IMR-90 (cell line): ENCODE data around the gene ISG20L2. TPM values are rescaled to one million over a fixed set of nuclear protein-coding genes. Genes with fewer than 3 reads are reported as not detected.

Source experiments
- ATAC-seq: fragments of 200-7000 bp; cut with Tn5 transposase; 2 replicates; pipeline ENCODE4 v1.9.1; 2020; ENCODE audit warnings: low read depth, mild to moderate bottlenecking, moderate library complexity
- BruUV-seq: library from RNA; stranded (reverse); fragments of 400-500 nt; replicated peaks from 2 replicates; lab custom pipeline; 2021; lab: Mats Ljungman, UMichigan
- CTCF ChIA-PET: fragments of 300-600 bp; formaldehyde crosslinking; extraction: SDS; loops from one replicate; lab custom pipeline; 2021; ENCODE audit warnings: antibody characterized with exemption; lab: Yijun Ruan, JAX
- POLR2A ChIA-PET: fragments of 300-600 bp; sonication (Branson Sonifier 250); formaldehyde crosslinking; loops from one replicate; lab custom pipeline; 2022; ENCODE audit warnings: antibody characterized with exemption; ENCODE audit not compliant: unreplicated experiment; lab: Charles Lee
- DNase-seq: peaks from one replicate; pipeline ENCODE4 v3.0.0; 2013
- H2AFZ ChIP-seq: replicated peaks from 2 replicates; pipeline ENCODE3; 2013; ENCODE audit warnings: low read length, mild to moderate bottlenecking; ENCODE audit not compliant: poor library complexity
- H2AK5ac ChIP-seq: 2 replicates; pipeline ENCODE4 v1.6.1; 2013; ENCODE audit warnings: low read depth, low read length, inconsistent platforms
- H2AK9ac ChIP-seq: replicated peaks from 2 replicates; pipeline ENCODE3; 2013; ENCODE audit warnings: mild to moderate bottlenecking, low read depth, low read length, moderate library complexity; ENCODE audit not compliant: poor library complexity
- H2BK120ac ChIP-seq: 2 replicates; pipeline ENCODE4 v1.6.1; 2013; ENCODE audit warnings: low read depth, low read length, inconsistent platforms
- H2BK15ac ChIP-seq: 3 replicates; pipeline ENCODE4 v1.6.1; 2013; ENCODE audit warnings: low read depth, low read length, inconsistent platforms
- H2BK20ac ChIP-seq: 2 replicates; pipeline ENCODE4 v1.6.1; 2013; ENCODE audit warnings: low read depth, mild to moderate bottlenecking, inconsistent platforms, low read length, moderate library complexity
- H2BK5ac ChIP-seq: 2 replicates; pipeline ENCODE4 v1.6.1; 2013; ENCODE audit warnings: mild to moderate bottlenecking, low read depth, low read length, inconsistent platforms; ENCODE audit not compliant: poor library complexity, severe bottlenecking
- H3K14ac ChIP-seq: replicated peaks from 2 replicates; pipeline ENCODE4 v1.6.1; 2013; ENCODE audit warnings: low read depth, low read length, inconsistent platforms
- H3K18ac ChIP-seq: 2 replicates; pipeline ENCODE4 v1.6.1; 2013; ENCODE audit warnings: low read depth, low read length, control low read depth
- H3K23ac ChIP-seq: 2 replicates; pipeline ENCODE4 v1.6.1; 2013; ENCODE audit warnings: low read depth, low read length, inconsistent platforms
- H3K27ac ChIP-seq: 2 replicates; pipeline ENCODE4 v1.5.1; 2013; ENCODE audit warnings: mild to moderate bottlenecking, control low read depth, low read length; ENCODE audit not compliant: insufficient read depth
- H3K27me3 ChIP-seq: 2 replicates; pipeline ENCODE4 v1.6.1; 2013; ENCODE audit warnings: low read length; ENCODE audit not compliant: control insufficient read depth, insufficient read depth
- H3K36me3 ChIP-seq: 2 replicates; pipeline ENCODE4 v1.6.1; 2013; ENCODE audit warnings: low read length, mixed read lengths; ENCODE audit not compliant: control insufficient read depth, insufficient read depth
- H3K4ac ChIP-seq: 2 replicates; pipeline ENCODE4 v1.6.1; 2013; ENCODE audit warnings: low read depth, low read length, inconsistent platforms
- H3K4me1 ChIP-seq: 2 replicates; pipeline ENCODE4 v1.6.1; 2013; ENCODE audit warnings: low read length, mixed read lengths; ENCODE audit not compliant: control insufficient read depth, insufficient read depth
- H3K4me2 ChIP-seq: 2 replicates; pipeline ENCODE4 v1.6.1; 2013; ENCODE audit warnings: low read depth, mild to moderate bottlenecking, control low read depth, low read length, moderate library complexity
- H3K4me3 ChIP-seq: 2 replicates; pipeline ENCODE4 v1.5.1; 2013; ENCODE audit warnings: low read depth, mild to moderate bottlenecking, control low read depth, low read length, moderate library complexity; ENCODE audit not compliant: insufficient read depth
- H3K56ac ChIP-seq: 2 replicates; pipeline ENCODE4 v1.6.1; 2013; ENCODE audit warnings: low read length, inconsistent platforms; ENCODE audit not compliant: insufficient read depth; ENCODE audit errors: extremely low read depth
- H3K79me1 ChIP-seq, 2 experiments: 2 replicates each; pipeline ENCODE4 v1.6.1; 2013; ENCODE audit warnings: low read length in 2 of 2, inconsistent platforms in 1 of 2, low read depth in 1 of 2
- H3K9ac ChIP-seq: 2 replicates; pipeline ENCODE4 v1.6.1; 2013; ENCODE audit warnings: low read depth, low read length, control low read depth
- H3K9me1 ChIP-seq: 2 replicates; pipeline ENCODE4 v1.6.1; 2013; ENCODE audit warnings: low read length, inconsistent platforms; ENCODE audit not compliant: insufficient read depth
- H3K9me3 ChIP-seq: 2 replicates; pipeline ENCODE4 v1.6.1; 2013; ENCODE audit warnings: low read length; ENCODE audit not compliant: control insufficient read depth, insufficient read depth
- H4K20me1 ChIP-seq: 2 replicates; pipeline ENCODE4 v1.6.1; 2013; ENCODE audit warnings: low read length, inconsistent platforms; ENCODE audit not compliant: insufficient read depth
- H4K5ac ChIP-seq: 2 replicates; pipeline ENCODE4 v1.6.1; 2013; ENCODE audit warnings: mild to moderate bottlenecking, low read depth, low read length, control low read depth
- H4K8ac ChIP-seq, 2 experiments: 2 replicates each; pipeline ENCODE4 v1.6.1; 2013; ENCODE audit warnings: low read depth in 2 of 2, low read length in 2 of 2, control low read depth in 1 of 2, inconsistent platforms in 1 of 2
- H4K91ac ChIP-seq: 2 replicates; pipeline ENCODE4 v1.6.1; 2013; ENCODE audit warnings: low read depth, low read length, inconsistent platforms; ENCODE audit not compliant: insufficient read depth
- BHLHE40 ChIP-seq: fragments of 150-350 bp; IDR thresholded peaks from 2 replicates; pipeline ENCODE4 v1.6.1; 2016; ENCODE audit warnings: mild to moderate bottlenecking, low read depth, low read length
- CHD1 ChIP-seq: IDR thresholded peaks from 2 replicates; pipeline ENCODE4 v1.6.1; 2012; ENCODE audit warnings: low read depth, low read length, improper control_type of control experiment
- FOS ChIP-seq: fragments of 150-350 bp; IDR thresholded peaks from 2 replicates; pipeline ENCODE4 v1.6.1; 2016; ENCODE audit warnings: low read depth, low read length
- MAFK ChIP-seq: IDR thresholded peaks from 2 replicates; pipeline ENCODE4 v1.6.1; 2012; ENCODE audit warnings: low read depth, low read length, improper control_type of control experiment
- MAZ ChIP-seq: IDR thresholded peaks from 2 replicates; pipeline ENCODE4 v1.6.1; 2012; ENCODE audit warnings: low read depth, mild to moderate bottlenecking, low read length, improper control_type of control experiment, moderate library complexity, borderline replicate concordance
- MXI1 ChIP-seq: IDR thresholded peaks from 2 replicates; pipeline ENCODE4 v1.6.1; 2012; ENCODE audit warnings: low read depth, mild to moderate bottlenecking, low read length, moderate library complexity, borderline replicate concordance
- NFE2L2 ChIP-seq: fragments of 150-350 bp; IDR thresholded peaks from 2 replicates; pipeline ENCODE4 v1.6.1; 2016; ENCODE audit warnings: low read depth, mild to moderate bottlenecking, low read length
- RCOR1 ChIP-seq: IDR thresholded peaks from 2 replicates; pipeline ENCODE4 v1.6.1; 2012; ENCODE audit warnings: mild to moderate bottlenecking, low read length, improper control_type of control experiment; ENCODE audit not compliant: insufficient replicate concordance
- RFX5 ChIP-seq: IDR thresholded peaks from 2 replicates; pipeline ENCODE4 v1.8.0; 2012; ENCODE audit warnings: low read depth, mild to moderate bottlenecking, low read length, moderate library complexity
- SMC3 ChIP-seq: fragments of 150-350 bp; IDR thresholded peaks from 2 replicates; pipeline ENCODE4 v1.6.1; 2016; ENCODE audit warnings: low read depth, mild to moderate bottlenecking, antibody characterized with exemption, low read length, moderate library complexity
- WGBS, 2 experiments: methylation state at CpG; one replicate each; pipeline versions ENCODE4 v1.1.5 to v1.1.7; 2013; ENCODE audit warnings: missing lambda C conversion rate in 2 of 2; ENCODE audit not compliant: insufficient read length in 1 of 2; ENCODE audit errors: extremely low coverage in 2 of 2; 5-methylcytosine and 5-hydroxymethylcytosine counted together
- dilution Hi-C: fragments of 300-500 bp; cut with HindIII; formaldehyde crosslinking; loops from one replicate; pipeline ENCODE4 v1.14.3; 2018; ENCODE audit warnings: low sequenced_read_pairs; ENCODE audit not compliant: unreplicated experiment
- in situ Hi-C: fragments of 300-500 bp; cut with MboI; formaldehyde crosslinking; loops from 3 replicates; pipeline ENCODE4 v1.14.3; 2019; ENCODE audit warnings: low sequenced_read_pairs, inconsistent platforms, mixed read lengths
- intact Hi-C: fragments of 100-400 bp; cut with micrococcal nuclease; formaldehyde crosslinking; loops from 2 replicates; pipeline ENCODE4 v1.10.0; 2022
- polyA plus RNA-seq, 3 experiments: library from polyadenylated mRNA; depleted of rRNA; stranded (reverse); fragments of >200 nt; gene quantifications; 2 replicates each; pipeline ENCODE4 v1.2.3, GENCODE V29; 2012; ENCODE audit warnings: low replicate concordance in 1 of 3
- total RNA-seq: library from RNA; depleted of rRNA; stranded (reverse); fragments of >200 nt; gene quantifications from 2 replicates; pipeline ENCODE4 v1.2.3, GENCODE V29; 2012
- TF ChIP-seq, protein P1 (sequence below): conservative IDR thresholded peaks from 2 replicates; pipeline ENCODE4 v1.5.1; 2012; ENCODE audit warnings: mild to moderate bottlenecking, low read depth, low read length, improper control_type of control experiment
- TF ChIP-seq, protein P2 (sequence below): fragments of 150-350 bp; IDR thresholded peaks from 2 replicates; pipeline ENCODE4 v1.6.1; 2017; ENCODE audit warnings: mild to moderate bottlenecking, antibody characterized with exemption, low read length, low read depth

The ISG20L2 gene
- total and polyA plus RNA-seq, 2 of the 4 experiments (the other 2 are of a cell fraction): 17.0 to 27.3 TPM

DNA sequence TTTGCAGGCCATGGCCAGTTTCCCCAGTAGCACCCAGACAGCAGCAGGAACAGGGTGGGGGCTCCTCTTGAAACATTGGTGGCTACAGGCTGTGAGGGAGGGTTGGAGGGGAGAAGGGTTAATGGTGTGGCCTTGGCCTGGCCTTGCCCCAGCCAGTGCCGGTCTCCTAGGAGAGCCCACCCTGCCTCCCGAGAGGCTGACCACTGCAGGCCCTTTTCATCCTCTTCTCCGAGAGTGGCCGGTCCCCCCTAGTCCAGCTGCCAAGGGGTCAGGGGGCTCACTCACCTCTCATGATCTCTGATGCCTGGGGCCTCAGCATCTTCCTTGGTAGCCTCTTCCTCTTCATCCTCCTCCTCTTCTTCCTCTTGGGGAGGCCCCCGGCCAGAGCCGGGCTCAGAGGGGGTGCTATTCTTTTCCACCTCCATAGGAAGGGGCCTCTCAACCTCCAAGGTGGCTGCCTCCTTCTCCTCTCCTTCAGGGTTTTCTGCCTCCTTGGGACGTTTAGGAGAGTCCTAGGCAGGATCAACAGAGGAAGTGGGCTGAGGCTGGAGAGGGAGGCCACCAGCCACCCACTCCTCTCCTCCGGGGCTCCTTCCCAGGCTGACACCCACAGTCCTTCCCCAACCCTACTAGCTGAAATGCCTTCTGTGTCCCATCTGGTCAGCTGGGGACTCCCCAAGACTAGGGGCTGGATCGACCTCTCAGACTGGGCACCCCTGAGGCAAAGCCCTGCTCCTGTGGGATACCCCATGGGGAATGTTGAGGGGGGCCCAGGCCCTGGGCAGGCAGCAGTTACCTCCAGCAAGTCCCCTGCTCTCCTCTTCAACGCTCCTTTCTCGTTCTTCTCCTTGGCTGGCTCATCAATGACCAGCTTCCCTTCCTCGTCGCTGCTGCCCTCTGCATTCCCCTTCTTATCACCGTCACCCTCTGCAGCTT is 15.1 kb upstream of the ISG20L2 start:
- H3K9me1 ChIP-seq: peaks cover 22% of the 10 kb centered on the region; the same call in 1 of the 2 replicates
- no peak overlapping the region for H3K14ac ChIP-seq
- peaks cover 21% of the 10 kb centered on the region for H3K4me1 ChIP-seq
- peaks cover 10 to 74% of the 10 kb centered on the region in 2 experiments; a peak in 3 of 4 replicates for H3K79me1 ChIP-seq
- H3K9ac ChIP-seq: no peak overlapping the region
- H2BK20ac ChIP-seq: no peak overlapping the region
- H2AK5ac ChIP-seq: no peak overlapping the region
- CTCF ChIA-PET: interaction anchor here (1.7 kb wide), 1 partner anchor 18 kb away, joined by 4 read pairs; no protein-coding TSS in a partner anchor
- ATAC-seq (no peak), DNase-seq (no peak)
- H3K23ac ChIP-seq: no peak overlapping the region
- BruUV-seq: no TSS peak
- in situ Hi-C loops (no loop called here), dilution Hi-C loops (no loop called here), intact Hi-C loops (no loop called here)
- no peak overlapping the region for H2BK5ac ChIP-seq
- H2BK15ac ChIP-seq: no peak overlapping the region
- H3K27ac ChIP-seq: no peak overlapping the region
- H3K36me3 ChIP-seq: peaks cover 22% of the 10 kb centered on the region
- H4K5ac ChIP-seq: no peak overlapping the region
- H2AK9ac ChIP-seq: no peak overlapping the region
- no peak overlapping the region for H3K4ac ChIP-seq
- no peak overlapping the region for H3K18ac ChIP-seq
- H3K56ac ChIP-seq: no peak overlapping the region
- no peaks in the 10 kb centered on the region for H3K27me3 ChIP-seq
- 0 out of 2 replicates have a peak, but pooled peaks cover 11% of the 10 kb centered on the region for H4K20me1 ChIP-seq
- no peak overlapping the region for H4K91ac ChIP-seq
- H4K8ac ChIP-seq: no peak overlapping the region
- no peaks in the 10 kb centered on the region for H3K9me3 ChIP-seq
- WGBS, 2 experiments: 96% methylated on average over 9 of the region's 14 CpGs; no CpG with 5 or more reads in 1 of the 2 experiments
- no peak overlapping the region for H3K4me3 ChIP-seq
- TF ChIP-seq MXI1: no peak
- TF ChIP-seq RFX5: no peak
- no peak for TF ChIP-seq BHLHE40
- TF ChIP-seq RCOR1: no peak
- TF ChIP-seq FOS: no peak
- TF ChIP-seq, protein P1, sequence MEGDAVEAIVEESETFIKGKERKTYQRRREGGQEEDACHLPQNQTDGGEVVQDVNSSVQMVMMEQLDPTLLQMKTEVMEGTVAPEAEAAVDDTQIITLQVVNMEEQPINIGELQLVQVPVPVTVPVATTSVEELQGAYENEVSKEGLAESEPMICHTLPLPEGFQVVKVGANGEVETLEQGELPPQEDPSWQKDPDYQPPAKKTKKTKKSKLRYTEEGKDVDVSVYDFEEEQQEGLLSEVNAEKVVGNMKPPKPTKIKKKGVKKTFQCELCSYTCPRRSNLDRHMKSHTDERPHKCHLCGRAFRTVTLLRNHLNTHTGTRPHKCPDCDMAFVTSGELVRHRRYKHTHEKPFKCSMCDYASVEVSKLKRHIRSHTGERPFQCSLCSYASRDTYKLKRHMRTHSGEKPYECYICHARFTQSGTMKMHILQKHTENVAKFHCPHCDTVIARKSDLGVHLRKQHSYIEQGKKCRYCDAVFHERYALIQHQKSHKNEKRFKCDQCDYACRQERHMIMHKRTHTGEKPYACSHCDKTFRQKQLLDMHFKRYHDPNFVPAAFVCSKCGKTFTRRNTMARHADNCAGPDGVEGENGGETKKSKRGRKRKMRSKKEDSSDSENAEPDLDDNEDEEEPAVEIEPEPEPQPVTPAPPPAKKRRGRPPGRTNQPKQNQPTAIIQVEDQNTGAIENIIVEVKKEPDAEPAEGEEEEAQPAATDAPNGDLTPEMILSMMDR: no peak
- no peak for TF ChIP-seq MAFK
- TF ChIP-seq, protein P2, sequence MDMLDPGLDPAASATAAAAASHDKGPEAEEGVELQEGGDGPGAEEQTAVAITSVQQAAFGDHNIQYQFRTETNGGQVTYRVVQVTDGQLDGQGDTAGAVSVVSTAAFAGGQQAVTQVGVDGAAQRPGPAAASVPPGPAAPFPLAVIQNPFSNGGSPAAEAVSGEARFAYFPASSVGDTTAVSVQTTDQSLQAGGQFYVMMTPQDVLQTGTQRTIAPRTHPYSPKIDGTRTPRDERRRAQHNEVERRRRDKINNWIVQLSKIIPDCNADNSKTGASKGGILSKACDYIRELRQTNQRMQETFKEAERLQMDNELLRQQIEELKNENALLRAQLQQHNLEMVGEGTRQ: no peak
- TF ChIP-seq MAZ: no peak
- no peak for TF ChIP-seq SMC3
- TF ChIP-seq NFE2L2: no peak
- no peak for TF ChIP-seq CHD1
- H3K4me2 ChIP-seq: no peak overlapping the region
- no peak overlapping the region for H2AFZ ChIP-seq
- POLR2A ChIA-PET: no interaction called here
- H2BK120ac ChIP-seq: no peak overlapping the region
